Activated T-helper 1 cell treated with anti-CD3 and anti-CD28 coated beads, Interleukin-12 subunit alpha, Interleukin-12 subunit beta, Interleukin-2, Interleukin-4 antibody, amounts not matched to agents 30 ng/mL and 10 ng/mL and 1 ng/mL, durations not matched to agents 14 hours and 24 hours and 36 hours (primary cell): ENCODE data around the gene SERINC4. TPM values are rescaled to one million over a fixed set of nuclear protein-coding genes. Genes with fewer than 3 reads are reported as not detected.
"Not testable (repeated sequence)": the region's sequence is repeated elsewhere in the genome, so short reads cannot be mapped to it uniquely, and the experiment has no call there.

Experiments
- DNase-seq: peaks from one replicate; pipeline ENCODE4 v3.0.0; 2021; ENCODE audit warnings: low spot score
- H3K27ac Mint-ChIP-seq: one replicate; pipeline ENCODE4 v1.8.0; 2021; ENCODE audit warnings: mild to moderate bottlenecking, mixed read lengths
- H3K27me3 Mint-ChIP-seq: one replicate; pipeline ENCODE4 v1.8.0; 2022; ENCODE audit warnings: mild to moderate bottlenecking, moderate library complexity, mixed read lengths; ENCODE audit not compliant: insufficient read depth
- H3K36me3 Mint-ChIP-seq: one replicate; pipeline ENCODE4 v1.8.0; 2021; ENCODE audit warnings: low read depth, mixed read lengths
- H3K4me1 Mint-ChIP-seq: one replicate; pipeline ENCODE4 v1.8.0; 2021; ENCODE audit warnings: low read depth, mixed read lengths
- H3K4me3 Mint-ChIP-seq: one replicate; pipeline ENCODE4 v1.8.0; 2021; ENCODE audit warnings: mild to moderate bottlenecking, moderate library complexity, mixed read lengths
- H3K9me3 Mint-ChIP-seq: one replicate; pipeline ENCODE4 v1.8.0; 2021; ENCODE audit warnings: mixed read lengths
- intact Hi-C: fragments of 100-400 bp; cut with micrococcal nuclease; formaldehyde crosslinking; loops from one replicate; pipeline ENCODE4 v1.15.1; 2024
- total RNA-seq: library from RNA; stranded (reverse); gene quantifications from 2 replicates; pipeline ENCODE4 v1.2.3, GENCODE V29; 2022

Gene SERINC4
- total RNA-seq: 0.39 and 0.41 TPM in 2 replicates

DNA sequence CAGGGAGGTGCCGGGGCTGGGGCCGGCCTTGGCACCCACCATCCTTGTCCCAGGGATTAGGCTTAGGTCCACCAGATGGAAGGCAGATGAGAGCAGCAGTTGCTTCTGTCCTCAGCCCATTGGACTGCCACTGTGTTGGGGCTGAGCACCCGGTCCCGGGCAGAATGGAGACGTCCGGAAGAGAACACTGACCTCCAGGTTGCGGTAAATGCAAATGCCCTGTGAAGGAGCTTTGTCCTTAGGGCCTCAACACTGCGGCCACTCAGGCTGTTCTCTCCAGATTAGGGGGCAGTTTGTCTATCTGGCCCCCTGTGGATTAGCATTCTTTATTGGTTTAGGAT lies at the start of gene SERINC4:
SERINC4 (minus strand) TSS at position 276 of the 341 bp plus-strand sequence; CDS start at position 42, 234 bp downstream.
- Mint-ChIP-seq H3K27ac (peak within 1 kb of the TSS; percentile 94), H3K9me3 (no peaks in the 10 kb centered on the region), H3K27me3 (no peaks in the 10 kb centered on the region), H3K4me1 (peaks cover 62% of the 10 kb centered on the region), H3K4me3 (peak within 1 kb of the TSS; percentile 99), H3K36me3 (peaks cover 58% of the 10 kb centered on the region)
- DNase-seq: no peak
- intact Hi-C loops: loop anchor here (1.0 to 2.0 kb wide), 3 partner anchors 8 to 49 kb away; partner anchors contain the start of genes MFAP1 and SERF2

GRCh38 chr15:43845421-43845820 lies 45.4 kb upstream of the SERINC4 start:
- no peak overlapping the region for H3K4me3 Mint-ChIP-seq

GRCh38 chr15:43832485-43832884 lies 32.5 kb upstream of the SERINC4 start:
- H3K27ac Mint-ChIP-seq, intact Hi-C loops, DNase-seq, H3K9me3 Mint-ChIP-seq, H3K27me3 Mint-ChIP-seq: not testable (repeated sequence)
- Mint-ChIP-seq H3K4me3 (peak overlapping the region; percentile 45), H3K36me3 (peaks cover 45% of the 10 kb centered on the region), H3K4me1 (peaks cover 48% of the 10 kb centered on the region)

More at GRCh38 chr15:43845421-43845820, 45.4 kb upstream of the SERINC4 start:
- Mint-ChIP-seq H3K36me3 (peaks cover 34% of the 10 kb centered on the region), H3K27me3 (no peaks in the 10 kb centered on the region), H3K27ac (no peak overlapping the region), H3K9me3 (no peaks in the 10 kb centered on the region), H3K4me1 (no peaks in the 10 kb centered on the region)
- DNase-seq: no peak
- intact Hi-C loops: no loop called here

GRCh38 chr15:43831519-43832052 lies 31.6 kb upstream of the SERINC4 start:
- peaks cover 41% of the 10 kb centered on the region for H3K36me3 Mint-ChIP-seq
- H3K27me3 Mint-ChIP-seq, H3K9me3 Mint-ChIP-seq, intact Hi-C loops, H3K27ac Mint-ChIP-seq, DNase-seq: not testable (repeated sequence)
- peaks cover 48% of the 10 kb centered on the region for H3K4me1 Mint-ChIP-seq
- peak overlapping the region; percentile 2 for H3K4me3 Mint-ChIP-seq

GRCh38 chr15:43830691-43831275 lies 30.8 kb upstream of the SERINC4 start:
- H3K27me3 Mint-ChIP-seq, DNase-seq, H3K9me3 Mint-ChIP-seq, H3K27ac Mint-ChIP-seq, intact Hi-C loops: not testable (repeated sequence)
- Mint-ChIP-seq H3K4me3 (peak overlapping the region; percentile 19), H3K36me3 (peaks cover 34% of the 10 kb centered on the region), H3K4me1 (peaks cover 43% of the 10 kb centered on the region)

GRCh38 chr15:43829951-43830540 lies 30.0 kb upstream of the SERINC4 start:
- not testable (repeated sequence) for H3K27me3 Mint-ChIP-seq, DNase-seq, H3K9me3 Mint-ChIP-seq
- H3K4me3 Mint-ChIP-seq: peak overlapping the region; percentile 95
- intact Hi-C loops: loop anchor here (5.0 to 10.0 kb wide), 5 partner anchors 315 to 1625 kb away; partner anchors contain the start of genes EIF3J, GOLM2 and MAP1A
- H3K4me1 Mint-ChIP-seq: peaks cover 43% of the 10 kb centered on the region
- H3K36me3 Mint-ChIP-seq: peaks cover 31% of the 10 kb centered on the region
- H3K27ac Mint-ChIP-seq: peak overlapping the region; percentile 74

- H3K4me3 Mint-ChIP-seq: peak overlapping the region; percentile 95
- H3K4me1 Mint-ChIP-seq: peaks cover 50% of the 10 kb centered on the region
- intact Hi-C loops: loop anchor here (5.0 to 10.0 kb wide), 5 partner anchors 313 to 1627 kb away; partner anchors contain the start of genes EIF3J, GOLM2 and MAP1A
- H3K36me3 Mint-ChIP-seq: peaks cover 28% of the 10 kb centered on the region
- peak; percentile 17 for DNase-seq
- no peaks in the 10 kb centered on the region for H3K27me3 Mint-ChIP-seq
- H3K9me3 Mint-ChIP-seq: peaks cover 5% of the 10 kb centered on the region
- H3K27ac Mint-ChIP-seq: peak overlapping the region; percentile 96
Measured at GRCh38 chr15:43828061-43828657, 28.1 kb upstream of the SERINC4 start.

GRCh38 chr15:43826508-43827341 lies 26.7 kb upstream of the SERINC4 start, which contains the start of gene WDR76:
Gene WDR76 (plus strand): TSS chr15:43827002. CDS start chr15:43827033, 31 bp downstream.
- intact Hi-C loops: loop anchor here (5.0 to 10.0 kb wide), 5 partner anchors 312 to 1628 kb away; partner anchors contain the start of genes EIF3J, GOLM2 and MAP1A

GRCh38 chr15:43826029-43826507 lies 26.0 kb upstream of the SERINC4 start:
- Mint-ChIP-seq H3K27ac (peak overlapping the region; percentile 96), H3K4me1 (peaks cover 52% of the 10 kb centered on the region), H3K27me3 (no peaks in the 10 kb centered on the region), H3K36me3 (peaks cover 24% of the 10 kb centered on the region), H3K9me3 (peaks cover 5% of the 10 kb centered on the region), H3K4me3 (peak overlapping the region; percentile 95)
- no peak for DNase-seq
- intact Hi-C loops: loop anchor here (5.0 to 10.0 kb wide), 5 partner anchors 311 to 1629 kb away; partner anchors contain the start of genes EIF3J, GOLM2 and MAP1A

More at GRCh38 chr15:43826508-43827341, 26.7 kb upstream of the SERINC4 start, which contains the start of gene WDR76:
- peaks cover 5% of the 10 kb centered on the region for H3K9me3 Mint-ChIP-seq
- H3K4me1 Mint-ChIP-seq: peaks cover 50% of the 10 kb centered on the region
- peak; percentile 78 for DNase-seq
- H3K4me3 Mint-ChIP-seq: peak within 1 kb of the TSS; percentile 95
- peaks cover 24% of the 10 kb centered on the region for H3K36me3 Mint-ChIP-seq
- H3K27ac Mint-ChIP-seq: peak within 1 kb of the TSS; percentile 96
- no peaks in the 10 kb centered on the region for H3K27me3 Mint-ChIP-seq

DNA sequence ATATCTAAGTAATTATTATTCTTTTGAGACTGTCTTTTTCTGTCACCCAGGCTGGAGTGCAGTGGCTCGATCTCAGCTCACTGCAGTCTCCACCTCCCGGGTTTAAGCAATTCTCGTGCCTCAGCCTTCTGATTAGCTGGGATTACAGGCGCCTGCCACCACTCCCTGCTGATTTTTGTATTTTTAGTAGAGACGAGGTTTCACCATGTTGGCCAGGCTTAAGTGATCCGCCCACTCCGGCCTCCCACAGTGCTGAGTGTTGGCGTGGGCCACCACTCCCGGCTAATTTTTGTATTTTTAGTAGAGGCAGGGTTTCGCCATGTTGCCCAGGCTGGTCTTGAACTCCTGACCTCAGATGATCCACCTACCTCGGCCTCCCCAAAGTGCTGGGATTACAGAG lies 25.3 kb upstream of the SERINC4 start:
- H3K27me3 Mint-ChIP-seq, DNase-seq, H3K9me3 Mint-ChIP-seq: not testable (repeated sequence)
- peak overlapping the region; percentile 18 for H3K27ac Mint-ChIP-seq
- intact Hi-C loops: loop anchor here (5.0 to 10.0 kb wide), 5 partner anchors 311 to 1629 kb away; partner anchors contain the start of genes EIF3J, GOLM2 and MAP1A
- peaks cover 54% of the 10 kb centered on the region for H3K4me1 Mint-ChIP-seq
- H3K36me3 Mint-ChIP-seq: peaks cover 24% of the 10 kb centered on the region
- H3K4me3 Mint-ChIP-seq: peak overlapping the region; percentile 95

DNA sequence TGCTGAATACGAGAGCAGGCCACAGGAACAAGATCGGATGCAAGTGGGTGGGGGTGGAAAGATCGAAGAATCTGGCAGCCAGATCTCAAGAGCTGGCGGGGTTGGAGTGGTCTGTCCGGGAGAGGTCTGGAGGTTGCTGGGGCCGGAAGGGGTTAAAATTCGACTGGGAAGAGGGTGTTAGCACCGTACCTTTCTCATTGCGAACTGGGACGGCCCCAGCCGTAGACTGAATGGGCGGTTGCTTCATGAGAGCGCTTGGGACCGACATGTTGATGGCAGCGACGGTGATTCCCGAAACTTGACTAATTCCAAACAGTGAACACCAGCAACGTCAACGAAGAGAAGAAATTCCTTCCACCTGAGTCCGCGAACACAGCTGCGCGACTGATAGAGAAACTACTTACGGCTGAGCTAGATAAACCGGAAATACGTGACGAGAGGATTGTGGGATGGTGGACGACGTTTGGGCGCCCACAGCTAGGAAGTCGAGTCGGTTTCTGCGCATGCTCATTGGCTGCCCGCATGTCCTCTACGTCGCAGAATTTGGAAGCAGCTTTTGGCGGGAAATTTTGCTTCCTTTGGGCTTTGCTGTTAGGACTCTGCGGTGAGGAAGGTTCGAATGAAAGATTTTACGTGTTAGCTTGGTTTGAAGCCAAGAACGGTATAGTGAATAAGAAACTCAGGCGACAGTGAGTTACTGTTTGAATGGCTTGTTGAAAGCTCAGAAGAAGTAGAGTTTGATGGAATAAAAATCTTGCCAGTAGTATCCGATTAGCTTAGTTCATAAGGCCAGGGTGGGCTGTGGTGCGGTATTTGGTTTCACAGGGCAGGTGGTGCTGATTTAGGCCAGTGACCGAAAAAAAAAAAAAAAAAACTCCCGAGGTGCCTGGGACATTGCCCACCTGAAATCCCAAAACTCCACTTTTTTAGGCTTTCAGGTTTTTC lies 24.6 kb upstream of the SERINC4 start, which contains the start of gene MFAP1:
MFAP1 (minus strand) TSS at position 389 of the 945 bp plus-strand sequence; CDS start at position 268, 121 bp downstream.
- Mint-ChIP-seq H3K4me1 (peaks cover 46% of the 10 kb centered on the region), H3K27ac (peak within 1 kb of the TSS; percentile 97), H3K36me3 (peaks cover 20% of the 10 kb centered on the region), H3K27me3 (no peaks in the 10 kb centered on the region), H3K9me3 (peaks cover 5% of the 10 kb centered on the region), H3K4me3 (peak within 1 kb of the TSS; percentile 97)
- intact Hi-C loops: loop anchor here (1.0 to 10.0 kb wide), 9 partner anchors 24 to 1630 kb away; partner anchors contain the start of genes CTDSPL2, EIF3J, GOLM2 and HYPK
- DNase-seq: peak; percentile 91
